NT2/D1 (cell line): ENCODE measurements around the gene PIH1D2.

Experiments used
- YY1 ChIP-seq: IDR thresholded peaks from 2 replicates; pipeline ENCODE4 v1.6.1; 2011; ENCODE audit not compliant: insufficient read length, insufficient read depth
- ZNF274 ChIP-seq: IDR thresholded peaks from 2 replicates; pipeline ENCODE4 v1.6.1; 2011; ENCODE audit warnings: mild to moderate bottlenecking, low read depth, low read length

GRCh38 chr11:112057170-112057569, 16.6 kb downstream of the PIH1D2 start:
- no peak for TF ChIP-seq YY1
- no peak for TF ChIP-seq ZNF274
